GM12892 (cell line): ENCODE measurements around the gene OCA2.

Experiments used
- POLR2A ChIP-seq: IDR thresholded peaks from 2 replicates; pipeline ENCODE4 v1.6.1; 2011; ENCODE audit warnings: low read depth, low read length, control low read depth
- POLR2AphosphoS5 ChIP-seq: IDR thresholded peaks from 2 replicates; pipeline ENCODE4 v1.6.1; 2011; ENCODE audit warnings: low read depth, low read length, control low read depth

DNA sequence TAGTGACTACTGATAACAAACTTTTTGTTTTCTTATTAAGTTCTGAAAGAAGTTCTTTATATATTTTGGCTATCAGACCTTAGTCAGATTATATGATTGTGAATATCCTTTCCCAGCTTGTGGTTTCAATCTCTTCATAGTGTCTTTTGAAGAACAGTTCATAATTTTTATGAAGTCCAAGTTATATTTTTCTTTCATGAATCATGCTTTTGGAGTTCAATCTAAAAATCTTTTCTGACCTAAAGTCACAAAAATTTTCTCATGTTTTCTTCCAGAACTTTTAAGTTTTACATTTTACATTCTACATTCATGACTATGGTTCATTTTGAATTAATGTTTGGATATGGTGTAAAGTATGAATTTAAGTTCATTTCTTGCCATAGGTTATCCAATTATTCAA is 34.2 kb upstream of the OCA2 start:
- TF ChIP-seq POLR2AphosphoS5 (no peak), POLR2A (no peak)
